Mesothelial cell of epicardium (in vitro differentiated cells): ENCODE measurements around the gene PPP2R5E. TPM values are rescaled to one million over a fixed set of nuclear protein-coding genes. Genes with fewer than 3 reads are reported as not detected.
A peak's percentile ranks its signal among the peaks of the same experiment; 100 is the strongest.

Experiments
- DNase-seq, 2 experiments: peaks; one replicate each; pipeline ENCODE4 v3.0.0; 2021; ENCODE audit warnings: low spot score in 2 of 2; ENCODE audit not compliant: unreplicated experiment in 2 of 2
- H3K27ac Mint-ChIP-seq: 2 replicates; pipeline ENCODE4 v1.8.0; 2021; ENCODE audit warnings: mixed read lengths
- H3K27me3 Mint-ChIP-seq: 2 replicates; pipeline ENCODE4 v1.8.0; 2021; ENCODE audit warnings: low read depth, mixed read lengths
- H3K36me3 Mint-ChIP-seq: 2 replicates; pipeline ENCODE4 v1.8.0; 2021; ENCODE audit warnings: mixed read lengths
- H3K4me1 Mint-ChIP-seq: 2 replicates; pipeline ENCODE4 v1.8.0; 2021; ENCODE audit warnings: mixed read lengths
- H3K4me3 Mint-ChIP-seq: 2 replicates; pipeline ENCODE4 v1.8.0; 2021; ENCODE audit warnings: mild to moderate bottlenecking, moderate library complexity, mixed read lengths
- H3K9me3 Mint-ChIP-seq: 2 replicates; pipeline ENCODE4 v1.8.0; 2021; ENCODE audit warnings: mixed read lengths
- total RNA-seq: library from RNA; stranded (reverse); gene quantifications from 3 replicates; pipeline ENCODE4 v1.2.1, GENCODE V29; 2021
- TF ChIP-seq, protein P1 (sequence below): fragments of 200-600 bp; sonication (generic); IDR thresholded peaks from one replicate; pipeline ENCODE4 v1.5.0; 2021; ENCODE audit warnings: antibody characterized with exemption; ENCODE audit not compliant: unreplicated experiment

PPP2R5E gene
- total RNA-seq, 1 donor from 2014 or later: 58.2 TPM

DNA sequence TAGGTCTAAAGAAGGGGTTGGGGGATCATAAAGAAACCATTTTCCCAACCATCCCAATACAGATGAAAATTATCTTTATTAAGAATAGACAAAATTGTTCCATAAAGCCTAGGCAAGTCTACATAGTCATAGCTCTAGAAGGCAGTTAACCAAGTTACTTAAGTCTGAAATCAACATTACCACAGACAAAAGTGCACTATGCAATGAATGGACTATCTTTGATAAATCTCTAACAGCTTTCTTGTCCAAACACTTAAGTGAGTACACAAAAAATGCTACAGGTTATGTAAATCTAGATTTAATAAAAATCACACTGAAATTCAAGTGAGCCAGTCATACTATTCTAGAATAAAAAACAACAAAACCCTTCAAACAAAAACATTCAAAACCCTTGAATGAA lies 137.5 kb downstream of the PPP2R5E start:
- TF ChIP-seq, protein P1, sequence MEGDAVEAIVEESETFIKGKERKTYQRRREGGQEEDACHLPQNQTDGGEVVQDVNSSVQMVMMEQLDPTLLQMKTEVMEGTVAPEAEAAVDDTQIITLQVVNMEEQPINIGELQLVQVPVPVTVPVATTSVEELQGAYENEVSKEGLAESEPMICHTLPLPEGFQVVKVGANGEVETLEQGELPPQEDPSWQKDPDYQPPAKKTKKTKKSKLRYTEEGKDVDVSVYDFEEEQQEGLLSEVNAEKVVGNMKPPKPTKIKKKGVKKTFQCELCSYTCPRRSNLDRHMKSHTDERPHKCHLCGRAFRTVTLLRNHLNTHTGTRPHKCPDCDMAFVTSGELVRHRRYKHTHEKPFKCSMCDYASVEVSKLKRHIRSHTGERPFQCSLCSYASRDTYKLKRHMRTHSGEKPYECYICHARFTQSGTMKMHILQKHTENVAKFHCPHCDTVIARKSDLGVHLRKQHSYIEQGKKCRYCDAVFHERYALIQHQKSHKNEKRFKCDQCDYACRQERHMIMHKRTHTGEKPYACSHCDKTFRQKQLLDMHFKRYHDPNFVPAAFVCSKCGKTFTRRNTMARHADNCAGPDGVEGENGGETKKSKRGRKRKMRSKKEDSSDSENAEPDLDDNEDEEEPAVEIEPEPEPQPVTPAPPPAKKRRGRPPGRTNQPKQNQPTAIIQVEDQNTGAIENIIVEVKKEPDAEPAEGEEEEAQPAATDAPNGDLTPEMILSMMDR: no peak
- DNase-seq: no peak
- H3K27ac Mint-ChIP-seq: peak overlapping the region; percentile 5
- H3K4me3 Mint-ChIP-seq: no peak overlapping the region
- no peaks in the 10 kb centered on the region for H3K9me3 Mint-ChIP-seq
- H3K27me3 Mint-ChIP-seq: no peaks in the 10 kb centered on the region
- peaks cover 29% of the 10 kb centered on the region for H3K4me1 Mint-ChIP-seq
- H3K36me3 Mint-ChIP-seq: peaks cover 23% of the 10 kb centered on the region

DNA sequence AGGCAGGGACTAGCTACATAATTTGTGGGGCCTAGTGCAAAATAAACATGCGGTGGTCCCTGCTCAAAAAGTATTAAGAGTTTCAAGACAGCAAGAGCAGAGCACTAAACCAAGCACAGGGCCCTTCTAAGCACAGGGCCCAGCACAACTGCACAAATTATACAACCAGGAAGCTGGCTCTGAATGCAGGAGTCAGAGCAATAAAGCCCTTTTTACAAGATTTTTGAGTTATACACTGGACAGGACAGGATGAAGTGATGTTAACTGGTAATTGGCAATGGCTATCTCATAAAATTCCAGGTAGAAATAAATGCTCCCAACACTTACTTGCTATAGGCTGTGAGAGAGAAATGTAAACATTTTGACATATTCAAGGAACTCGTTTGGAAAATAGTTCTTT lies 138.3 kb downstream of the PPP2R5E start:
- Mint-ChIP-seq H3K27ac (peak overlapping the region; percentile 5), H3K9me3 (no peaks in the 10 kb centered on the region), H3K4me1 (peaks cover 37% of the 10 kb centered on the region), H3K36me3 (peaks cover 19% of the 10 kb centered on the region), H3K4me3 (no peak overlapping the region), H3K27me3 (no peaks in the 10 kb centered on the region)
- TF ChIP-seq, protein P1: no peak
- no peak for DNase-seq

DNA sequence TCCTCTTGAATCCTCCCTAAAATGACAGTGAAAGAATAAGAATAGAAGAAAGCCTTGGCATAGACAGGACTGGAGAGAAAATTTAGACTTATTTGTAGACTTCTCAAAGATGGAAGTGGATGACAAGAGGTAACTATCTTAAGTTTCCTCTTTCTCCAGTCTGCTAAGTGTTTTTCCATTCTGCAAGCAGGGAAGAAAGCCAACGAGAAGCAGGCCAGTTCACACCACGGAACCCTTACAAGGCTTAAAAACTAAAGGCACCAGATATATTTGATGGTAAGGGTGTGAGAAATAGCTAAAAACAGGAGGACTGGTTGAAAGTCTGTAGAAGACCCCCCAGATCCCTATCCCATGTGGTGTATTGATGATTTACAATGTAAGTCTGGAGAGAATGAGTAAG lies 141.5 kb downstream of the PPP2R5E start:
- H3K27ac Mint-ChIP-seq: peak overlapping the region; percentile 81
- no peak for DNase-seq
- H3K4me1 Mint-ChIP-seq: peaks cover 42% of the 10 kb centered on the region
- H3K9me3 Mint-ChIP-seq: peaks cover 8% of the 10 kb centered on the region
- H3K36me3 Mint-ChIP-seq: peaks cover 25% of the 10 kb centered on the region
- TF ChIP-seq, protein P1: no peak
- no peak overlapping the region for H3K4me3 Mint-ChIP-seq
- no peaks in the 10 kb centered on the region for H3K27me3 Mint-ChIP-seq

DNA sequence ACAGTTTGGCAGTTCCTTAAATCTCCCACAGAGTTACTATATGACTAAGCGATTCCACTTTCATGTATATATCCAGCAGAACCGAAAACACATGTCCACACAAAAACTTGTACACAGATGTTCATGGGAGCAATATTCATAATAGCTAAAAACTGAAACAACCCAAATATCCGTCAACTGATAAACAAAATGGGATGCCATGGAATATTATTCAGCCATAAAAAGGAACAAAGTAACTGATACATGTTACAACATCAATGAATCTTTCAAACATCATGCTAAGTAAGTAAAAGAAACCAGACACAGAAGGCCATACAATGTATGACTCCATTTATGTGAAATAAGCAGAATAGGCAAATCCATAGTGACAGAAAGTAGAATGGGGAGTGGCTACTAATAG lies 144.2 kb downstream of the PPP2R5E start:
- H3K36me3 Mint-ChIP-seq: peaks cover 36% of the 10 kb centered on the region
- no peaks in the 10 kb centered on the region for H3K27me3 Mint-ChIP-seq
- peaks cover 34% of the 10 kb centered on the region for H3K4me1 Mint-ChIP-seq
- TF ChIP-seq, protein P1: no peak
- DNase-seq: no peak
- peaks cover 8% of the 10 kb centered on the region for H3K9me3 Mint-ChIP-seq
- H3K4me3 Mint-ChIP-seq: no peak overlapping the region
- no peak overlapping the region for H3K27ac Mint-ChIP-seq

DNA sequence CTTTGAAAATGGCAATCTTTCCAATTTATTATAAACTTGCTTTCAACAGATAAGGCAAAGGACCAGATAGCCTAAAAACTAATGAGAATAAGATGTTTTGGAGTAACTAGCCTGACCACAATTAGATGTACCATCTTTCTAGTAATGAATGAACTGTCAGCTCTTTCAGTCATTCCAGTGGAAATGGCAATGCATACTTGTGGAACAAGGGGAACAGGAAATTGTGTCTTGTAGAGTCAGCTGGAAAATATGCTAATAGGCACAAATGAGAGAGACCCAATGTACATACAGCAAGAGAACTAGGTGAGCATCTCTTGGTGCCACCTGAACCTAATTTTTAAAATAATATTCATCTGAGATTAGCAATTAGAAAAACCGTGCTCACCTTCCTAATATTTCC lies 148.3 kb downstream of the PPP2R5E start:
- H3K27me3 Mint-ChIP-seq: no peaks in the 10 kb centered on the region
- no peak overlapping the region for H3K4me3 Mint-ChIP-seq
- H3K27ac Mint-ChIP-seq: peak overlapping the region; percentile 47
- no peak for DNase-seq
- peaks cover 18% of the 10 kb centered on the region for H3K4me1 Mint-ChIP-seq
- TF ChIP-seq, protein P1: no peak
- H3K36me3 Mint-ChIP-seq: peaks cover 41% of the 10 kb centered on the region
- H3K9me3 Mint-ChIP-seq: peaks cover 8% of the 10 kb centered on the region

DNA sequence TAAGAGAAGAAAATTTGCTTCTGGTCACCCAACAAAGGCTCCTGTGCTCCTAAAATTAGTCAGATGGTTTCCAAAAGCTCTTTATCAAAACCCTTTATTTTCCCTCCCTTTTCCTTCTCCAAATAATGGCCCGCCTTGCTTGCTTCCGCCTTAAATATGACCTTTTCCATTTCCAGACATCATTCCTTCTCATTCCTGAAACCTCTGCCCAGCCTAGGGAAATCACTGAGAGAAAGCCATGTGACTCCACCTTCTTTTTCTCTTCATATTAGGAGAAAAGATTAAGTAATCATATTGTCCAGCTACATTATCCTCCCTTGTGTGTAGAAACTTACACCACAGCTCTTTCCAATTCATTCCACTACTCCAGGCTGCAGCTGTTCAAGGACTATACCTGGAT lies 148.7 kb downstream of the PPP2R5E start:
- Mint-ChIP-seq H3K36me3 (peaks cover 36% of the 10 kb centered on the region), H3K4me3 (no peak overlapping the region), H3K27me3 (no peaks in the 10 kb centered on the region), H3K9me3 (peaks cover 8% of the 10 kb centered on the region), H3K27ac (no peak overlapping the region), H3K4me1 (peaks cover 14% of the 10 kb centered on the region)
- no peak for DNase-seq
- TF ChIP-seq, protein P1: no peak
